Measurements from ENCODE around the gene PRICKLE1.

The PRICKLE1 gene

GRCh38 chr12:42496886-42497285 is 92.7 kb downstream of the PRICKLE1 start:
- no peak for DNase-seq (ENCODE audit: low read depth in 1 of 2, low spot score in 1 of 2)

DNA sequence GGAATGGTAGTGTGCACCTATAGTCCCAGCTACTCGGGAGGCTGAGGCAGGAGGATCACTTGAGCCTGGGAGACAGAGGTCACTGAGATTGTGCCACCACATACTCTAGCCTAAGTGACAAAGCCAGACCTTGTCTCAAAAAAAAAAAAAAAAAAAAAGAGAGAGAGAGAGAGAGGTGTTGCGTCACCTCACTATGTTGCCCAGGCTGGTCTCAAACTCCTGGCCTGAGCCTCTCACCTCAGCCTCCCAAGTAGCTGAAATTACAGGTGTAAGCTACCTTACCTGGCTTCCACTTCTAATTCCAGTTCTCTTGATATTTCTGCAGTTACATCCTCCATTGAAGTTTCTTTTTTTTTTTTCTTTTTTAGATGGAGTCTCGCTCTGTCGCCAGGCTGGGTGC is 94.3 kb downstream of the PRICKLE1 start:
- DNase-seq (ENCODE audit: low read depth in 1 of 2, low spot score in 1 of 2): no peak

DNA sequence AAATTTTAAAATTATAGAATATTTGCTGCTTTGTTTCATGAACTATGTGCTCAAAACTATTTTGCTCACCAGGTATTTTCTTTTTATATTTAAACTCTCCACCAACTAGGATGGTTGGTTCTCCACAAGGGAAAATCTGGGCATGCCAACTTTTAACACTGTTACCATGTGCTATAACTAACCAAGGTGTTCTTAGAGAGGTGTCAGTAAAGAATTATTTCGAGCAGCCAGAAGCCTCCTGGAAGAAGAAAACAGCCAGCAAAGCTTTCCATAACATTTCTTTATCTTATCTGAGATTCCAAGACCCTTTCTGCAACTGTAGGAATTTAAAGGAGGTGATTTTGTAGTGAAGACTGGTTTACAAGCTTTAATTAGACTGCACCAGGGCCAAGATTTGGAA is 97.3 kb downstream of the PRICKLE1 start:
- no peak for DNase-seq (ENCODE audit: low read depth in 1 of 2, low spot score in 1 of 2)

DNA sequence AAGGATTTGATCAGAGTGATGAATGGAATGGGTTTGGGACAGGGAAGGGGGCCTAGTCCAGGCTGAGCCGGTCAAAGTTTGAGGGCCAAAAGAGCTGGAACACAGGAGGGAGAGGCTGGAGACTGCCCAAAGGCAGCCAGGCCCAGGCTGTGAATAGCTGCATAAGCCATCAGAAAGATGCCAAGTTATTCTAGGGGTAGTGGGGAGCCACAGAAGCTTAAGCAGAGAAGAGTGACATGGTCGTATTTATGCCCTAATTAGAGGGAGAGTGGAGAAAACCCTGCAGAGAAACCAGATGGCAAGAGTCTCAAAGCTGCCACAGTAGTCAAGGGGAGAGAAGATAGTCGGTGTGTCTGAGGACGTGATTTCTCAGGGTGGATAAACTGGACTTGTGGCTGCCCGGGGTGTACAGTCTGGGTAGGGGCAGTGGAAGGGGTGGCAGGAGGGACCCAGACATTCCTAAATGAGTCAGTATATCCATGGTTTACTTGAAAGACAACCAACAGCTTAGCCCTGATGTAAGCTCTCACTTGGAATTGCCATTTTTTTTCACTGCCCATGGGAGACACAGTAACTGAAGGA is 99.2 kb downstream of the PRICKLE1 start:
- no peak for DNase-seq (ENCODE audit: low read depth in 1 of 2, low spot score in 1 of 2)

- no peak for DNase-seq (ENCODE audit: low read depth in 1 of 2, low spot score in 1 of 2)
Observed at GRCh38 chr12:42486407-42486806, 103.1 kb downstream of the PRICKLE1 start.

DNA sequence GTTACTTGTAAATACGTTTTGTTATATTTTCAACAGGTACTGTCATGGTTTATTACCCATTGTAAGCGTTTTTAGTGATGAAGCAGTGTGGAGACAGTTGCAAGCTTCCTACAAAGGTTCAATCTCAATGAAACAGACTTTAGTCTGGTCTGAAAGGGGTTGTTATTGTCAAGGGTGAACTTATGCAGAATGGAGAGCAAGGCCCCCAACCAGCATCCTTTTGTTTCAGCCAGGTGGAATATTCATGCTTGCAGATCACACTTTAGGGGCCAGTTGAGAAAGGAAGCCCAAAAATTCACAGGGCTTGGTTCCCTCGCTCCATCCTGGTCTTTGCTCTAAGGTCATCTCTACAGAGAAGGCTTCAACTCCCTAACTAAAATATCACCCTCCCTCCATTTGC is 103.7 kb downstream of the PRICKLE1 start:
- no peak for DNase-seq (ENCODE audit: low read depth in 1 of 2, low spot score in 1 of 2)

DNA sequence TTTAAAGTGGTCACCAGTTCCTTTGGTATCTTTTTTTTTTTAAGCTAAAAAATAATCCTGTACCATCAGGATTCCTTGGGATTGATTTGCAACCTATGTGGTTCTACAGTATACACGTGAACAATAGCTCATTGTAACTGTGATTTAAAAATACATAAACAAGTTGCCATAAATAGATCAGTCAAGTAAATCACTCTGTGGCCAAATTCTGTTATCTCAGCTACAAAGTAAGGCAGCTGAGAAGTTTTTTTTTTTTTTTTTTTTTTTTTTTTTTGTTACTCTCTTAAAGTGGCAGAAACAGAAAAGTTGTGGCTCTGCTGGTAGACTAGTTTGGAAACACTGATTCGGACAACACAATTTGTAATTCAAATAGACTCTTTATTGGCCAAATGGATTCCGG is 104.5 kb downstream of the PRICKLE1 start:
- DNase-seq (ENCODE audit: low read depth in 1 of 2, low spot score in 1 of 2): no peak

GRCh38 chr12:42483521-42483790 is 106.1 kb downstream of the PRICKLE1 start:
- no peak for DNase-seq (ENCODE audit: low read depth in 1 of 2, low spot score in 1 of 2)

GRCh38 chr12:42482748-42483520 is 106.6 kb downstream of the PRICKLE1 start:
- DNase-seq (ENCODE audit: low read depth in 1 of 2, low spot score in 1 of 2): peak in 1 of 2 donors; percentile 45

GRCh38 chr12:42482041-42482747 is 107.4 kb downstream of the PRICKLE1 start:
- no peak for DNase-seq (ENCODE audit: low read depth in 1 of 2, low spot score in 1 of 2)

DNA sequence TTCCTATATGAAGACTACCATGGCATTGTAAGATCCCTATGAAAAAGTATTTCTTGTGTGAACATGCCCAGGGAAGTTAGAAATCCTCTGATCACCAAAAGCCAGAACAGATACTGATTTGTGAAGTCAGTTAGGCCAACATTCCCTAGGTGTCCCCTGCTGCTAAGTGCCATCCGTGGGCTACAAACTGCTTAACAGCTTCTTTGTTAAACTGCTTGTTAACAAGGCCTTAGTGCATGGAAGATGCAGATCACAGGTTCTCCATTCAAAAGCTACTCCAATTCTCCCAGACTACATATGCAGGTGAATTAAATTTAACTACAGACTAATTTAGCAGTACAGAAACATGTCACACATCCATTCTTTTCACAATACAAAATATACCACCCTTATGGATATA is 108.2 kb downstream of the PRICKLE1 start:
- no peak for DNase-seq (ENCODE audit: low read depth in 1 of 2, low spot score in 1 of 2)

GRCh38 chr12:42477941-42478340 is 111.6 kb downstream of the PRICKLE1 start:
- no peak for DNase-seq (ENCODE audit: low read depth in 1 of 2, low spot score in 1 of 2)

DNA sequence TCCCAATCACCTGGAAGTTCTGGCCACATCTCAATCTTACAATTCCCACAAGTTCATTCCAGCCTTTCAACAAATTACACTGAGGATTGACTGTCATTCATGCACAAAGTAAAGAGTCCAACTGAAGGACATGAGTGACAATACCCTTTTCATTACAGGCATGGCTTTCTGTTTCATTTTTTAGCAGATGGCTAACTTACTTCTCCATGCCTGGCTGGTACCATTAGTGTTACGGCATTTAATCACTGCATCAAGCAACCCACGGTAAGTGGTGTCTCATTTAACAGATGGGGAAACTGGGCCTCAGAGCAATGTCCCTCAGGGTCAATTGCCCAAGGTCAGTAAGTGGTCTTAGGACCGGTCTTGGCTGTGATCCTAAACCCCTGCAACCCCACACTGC is 114.4 kb downstream of the PRICKLE1 start:
- no peak for DNase-seq (ENCODE audit: low read depth in 1 of 2, low spot score in 1 of 2)

- no peak for DNase-seq (ENCODE audit: low read depth in 1 of 2, low spot score in 1 of 2)
Observed at GRCh38 chr12:42474391-42474790, 115.2 kb downstream of the PRICKLE1 start.

GRCh38 chr12:42473561-42473960 is 116.0 kb downstream of the PRICKLE1 start:
- no peak for DNase-seq (ENCODE audit: low read depth in 1 of 2, low spot score in 1 of 2)

- DNase-seq (ENCODE audit: low read depth in 1 of 2, low spot score in 1 of 2): no peak
Observed at GRCh38 chr12:42473130-42473529, 116.4 kb downstream of the PRICKLE1 start.

DNA sequence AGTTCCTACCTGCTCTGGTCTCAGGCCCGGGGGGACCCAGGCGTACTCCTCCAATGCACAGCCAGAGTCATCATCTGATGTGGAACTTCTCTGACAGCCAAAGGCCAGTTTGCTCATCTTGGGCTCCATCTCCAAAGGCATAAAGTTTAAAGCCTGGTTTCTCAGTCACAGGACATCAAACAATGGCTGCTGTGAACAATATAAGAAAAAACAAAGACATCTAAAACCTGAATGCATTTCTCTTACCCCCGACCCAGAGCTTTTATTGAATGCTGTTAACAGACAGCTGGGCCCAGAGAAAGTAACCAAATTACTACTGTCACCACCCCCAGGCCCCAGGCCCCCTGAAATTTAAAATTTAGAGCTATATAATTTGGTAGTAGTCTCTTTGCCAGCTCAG is 117.2 kb downstream of the PRICKLE1 start:
- no peak for DNase-seq (ENCODE audit: low read depth in 1 of 2, low spot score in 1 of 2)

DNA sequence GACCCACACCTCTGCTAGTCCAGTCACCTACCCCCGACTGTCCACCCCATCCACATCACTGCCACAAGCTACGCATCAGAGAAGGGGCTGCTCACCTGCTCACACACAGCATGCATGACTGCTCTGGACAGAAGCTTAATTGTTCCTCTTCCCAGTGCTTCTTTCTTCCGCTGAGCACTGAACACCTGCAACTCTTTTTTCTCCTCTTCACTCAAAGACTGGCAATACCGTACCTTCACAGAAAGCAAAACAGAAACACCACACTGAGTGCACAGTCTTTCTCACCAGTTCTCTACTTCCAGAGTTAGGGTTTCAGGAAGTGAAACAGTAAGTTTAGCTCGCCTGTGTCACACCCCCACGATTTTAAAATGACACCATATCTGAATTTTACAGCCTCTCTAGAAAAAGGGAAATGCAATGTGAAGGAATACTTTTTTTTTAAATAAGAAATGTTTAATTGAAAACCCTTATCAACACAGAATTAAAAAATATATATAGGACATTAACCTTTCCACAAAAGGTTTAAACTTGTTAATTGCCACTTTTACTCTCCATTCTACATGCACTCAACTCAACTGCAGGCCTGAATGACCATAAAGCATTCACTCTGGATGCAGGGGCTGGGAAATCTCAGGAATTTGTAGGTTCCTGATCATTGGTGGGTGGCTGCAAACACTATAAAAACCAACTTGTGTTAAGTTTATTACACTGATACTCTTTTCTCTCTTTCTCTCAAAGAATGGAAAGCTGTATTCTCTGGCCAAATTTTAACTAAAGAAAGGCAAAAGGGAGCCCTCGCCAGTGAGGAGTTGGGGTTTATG is 120.0 kb downstream of the PRICKLE1 start:
- DNase-seq (ENCODE audit: low read depth in 1 of 2, low spot score in 1 of 2): no peak

DNA sequence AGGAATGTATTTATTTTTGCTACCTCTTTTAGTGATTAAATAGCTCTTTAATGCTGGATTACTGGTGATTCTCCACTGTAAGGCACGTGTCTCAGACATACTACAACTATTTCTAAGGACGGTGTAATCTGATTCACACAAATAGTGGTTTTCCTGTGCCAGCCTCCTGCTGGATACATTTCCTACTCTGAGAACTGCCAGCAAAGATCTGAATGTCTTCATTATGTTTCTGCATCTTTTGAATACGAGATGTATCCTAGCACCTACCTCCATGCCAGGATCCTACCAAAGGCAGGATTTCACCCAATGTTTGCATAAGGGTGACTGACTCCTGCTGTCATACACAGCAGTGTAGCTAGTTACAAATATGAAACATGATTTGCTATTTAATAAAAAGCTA is 120.6 kb downstream of the PRICKLE1 start:
- no peak for DNase-seq (ENCODE audit: low read depth in 1 of 2, low spot score in 1 of 2)

GRCh38 chr12:42468341-42468821 is 121.2 kb downstream of the PRICKLE1 start:
- no peak for DNase-seq (ENCODE audit: low read depth in 1 of 2, low spot score in 1 of 2)

- DNase-seq (ENCODE audit: low read depth in 1 of 2, low spot score in 1 of 2): no peak
Observed at GRCh38 chr12:42463671-42464070, 125.9 kb downstream of the PRICKLE1 start.

DNA sequence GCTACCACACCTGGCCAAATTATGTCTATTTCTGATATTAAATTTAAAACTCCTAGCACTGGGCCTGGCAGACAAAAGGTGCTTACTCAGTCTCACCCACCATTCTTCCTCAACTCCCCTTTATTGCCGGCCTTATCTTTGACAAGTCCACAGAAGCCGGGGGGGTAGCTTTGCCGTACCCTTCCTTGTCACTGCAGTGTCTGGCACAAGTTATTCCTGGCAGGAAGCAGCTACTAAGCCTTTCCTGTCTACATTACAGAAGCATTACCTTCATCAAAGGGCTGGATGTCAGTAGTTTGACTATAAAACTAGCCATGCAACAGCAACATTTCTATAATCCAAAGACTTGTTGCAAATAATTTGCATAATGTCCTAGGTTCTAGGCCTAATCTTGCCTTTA is 127.1 kb downstream of the PRICKLE1 start:
- no peak for DNase-seq (ENCODE audit: low read depth in 1 of 2, low spot score in 1 of 2)
